22Rv1 (cell line): ENCODE results near the gene RFT1.
A peak's percentile ranks its signal among the peaks of the same experiment; 100 is the strongest.

Source experiments
- H3K27ac ChIP-seq: fragments of 450-650 bp; 2 replicates; pipeline ENCODE4 v1.5.1; 2017
- CTCF ChIP-seq: fragments of 450-650 bp; IDR thresholded peaks from 2 replicates; pipeline ENCODE4 v1.5.1; 2017; ENCODE audit warnings: mild to moderate bottlenecking
- ZFX ChIP-seq: fragments of 450-650 bp; IDR thresholded peaks from 2 replicates; pipeline ENCODE4 v1.6.1; 2017; ENCODE audit warnings: antibody characterized with exemption, borderline replicate concordance

RFT1 gene

GRCh38 chr3:53157974-53158580 lies 27.8 kb upstream of the RFT1 start:
- peak overlapping the region; percentile 94 for H3K27ac ChIP-seq
- TF ChIP-seq CTCF (no peak), ZFX (no peak)

- peak overlapping the region; percentile 94 for H3K27ac ChIP-seq
- TF ChIP-seq CTCF (no peak), ZFX (no peak)
Measured at GRCh38 chr3:53156368-53156834, 26.2 kb upstream of the RFT1 start.

- no peak for TF ChIP-seq ZFX
- no peak for TF ChIP-seq CTCF
- H3K27ac ChIP-seq = peak overlapping the region; percentile 94
Measured at GRCh38 chr3:53155760-53156159, 25.5 kb upstream of the RFT1 start.

GRCh38 chr3:53154881-53155285 lies 24.6 kb upstream of the RFT1 start:
- TF ChIP-seq CTCF (no peak), ZFX (no peak)
- peak overlapping the region; percentile 94 for H3K27ac ChIP-seq

- TF ChIP-seq CTCF (no peak), ZFX (no peak)
- peak overlapping the region; percentile 94; the same call in 1 of the 2 replicates for H3K27ac ChIP-seq
Measured at GRCh38 chr3:53153980-53154379, 23.7 kb upstream of the RFT1 start.

- peak overlapping the region; percentile 94; the same call in 1 of the 2 replicates for H3K27ac ChIP-seq
- no peak for TF ChIP-seq ZFX
- no peak for TF ChIP-seq CTCF
Measured at GRCh38 chr3:53153264-53153823, 23.1 kb upstream of the RFT1 start.
